ENCODE results near the gene RAPGEF6.

DNA sequence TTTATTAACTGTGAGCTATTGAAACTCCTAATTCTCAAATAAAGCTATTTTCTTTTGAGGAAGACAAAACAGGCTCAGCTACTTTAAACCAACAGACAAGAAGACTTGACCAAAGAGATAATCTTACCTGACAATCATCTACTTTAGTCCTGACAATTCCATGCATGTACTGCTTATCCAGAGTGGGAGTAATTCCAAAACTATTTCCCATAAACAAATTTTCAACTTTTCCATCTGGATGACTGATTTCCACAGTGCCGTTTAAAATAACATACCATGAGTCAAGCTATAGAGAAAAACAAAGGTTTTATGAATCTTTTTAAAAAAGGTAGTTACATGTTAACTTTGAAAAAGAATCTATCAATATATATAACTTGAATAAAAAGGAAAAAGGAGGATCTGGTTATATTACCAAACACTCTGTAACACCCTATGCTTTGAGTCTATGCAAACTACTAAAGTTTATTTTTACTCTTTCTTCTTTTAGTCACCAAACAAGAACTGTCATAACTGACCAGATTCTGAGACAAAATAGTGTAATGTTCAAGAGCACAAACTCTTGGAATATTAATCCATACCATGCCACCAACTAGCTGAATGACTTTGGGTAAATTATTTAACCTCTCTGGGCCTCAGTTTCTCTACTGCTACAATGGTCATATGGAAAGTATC is 129.7 kb downstream of the RAPGEF6 start:
- TF ChIP-seq, protein P1, sequence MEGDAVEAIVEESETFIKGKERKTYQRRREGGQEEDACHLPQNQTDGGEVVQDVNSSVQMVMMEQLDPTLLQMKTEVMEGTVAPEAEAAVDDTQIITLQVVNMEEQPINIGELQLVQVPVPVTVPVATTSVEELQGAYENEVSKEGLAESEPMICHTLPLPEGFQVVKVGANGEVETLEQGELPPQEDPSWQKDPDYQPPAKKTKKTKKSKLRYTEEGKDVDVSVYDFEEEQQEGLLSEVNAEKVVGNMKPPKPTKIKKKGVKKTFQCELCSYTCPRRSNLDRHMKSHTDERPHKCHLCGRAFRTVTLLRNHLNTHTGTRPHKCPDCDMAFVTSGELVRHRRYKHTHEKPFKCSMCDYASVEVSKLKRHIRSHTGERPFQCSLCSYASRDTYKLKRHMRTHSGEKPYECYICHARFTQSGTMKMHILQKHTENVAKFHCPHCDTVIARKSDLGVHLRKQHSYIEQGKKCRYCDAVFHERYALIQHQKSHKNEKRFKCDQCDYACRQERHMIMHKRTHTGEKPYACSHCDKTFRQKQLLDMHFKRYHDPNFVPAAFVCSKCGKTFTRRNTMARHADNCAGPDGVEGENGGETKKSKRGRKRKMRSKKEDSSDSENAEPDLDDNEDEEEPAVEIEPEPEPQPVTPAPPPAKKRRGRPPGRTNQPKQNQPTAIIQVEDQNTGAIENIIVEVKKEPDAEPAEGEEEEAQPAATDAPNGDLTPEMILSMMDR (IDR thresholded peaks at IDR 0.05), result no peak
- TF ChIP-seq POLR2AphosphoS5 (IDR thresholded peaks at IDR 0.05) (no peak), EP300 (IDR thresholded peaks at IDR 0.05) (no peak)
